CD4-positive, alpha-beta T cell treated with Interleukin-2 at 100 ng/mL for 4 hours (primary cell): ENCODE data around the gene INTS6.

Experiments used
- DNase-seq: peaks from one replicate; pipeline ENCODE4 v3.0.0-alpha.2; 2020; ENCODE audit warnings: low spot score

Gene INTS6

DNA sequence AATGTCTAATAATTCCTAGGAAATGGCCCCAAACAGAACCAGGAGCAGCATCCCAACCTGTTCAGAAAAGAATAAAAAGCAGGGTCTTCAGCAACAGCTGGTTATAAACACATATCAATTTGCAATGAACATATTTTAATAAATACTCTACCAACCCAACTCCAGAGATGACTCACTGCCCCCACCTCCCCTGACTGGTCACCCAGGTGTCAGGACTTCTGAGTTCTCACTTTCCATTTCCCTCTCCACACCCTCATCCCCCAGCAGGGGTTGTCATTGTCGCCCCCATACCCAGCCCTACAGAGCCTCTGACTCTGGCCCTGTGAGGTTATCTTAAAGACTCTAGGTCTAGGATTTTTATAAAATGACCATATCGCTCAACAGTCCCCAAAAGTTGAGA, 106.4 kb downstream of the INTS6 start:
- no peak for DNase-seq

DNA sequence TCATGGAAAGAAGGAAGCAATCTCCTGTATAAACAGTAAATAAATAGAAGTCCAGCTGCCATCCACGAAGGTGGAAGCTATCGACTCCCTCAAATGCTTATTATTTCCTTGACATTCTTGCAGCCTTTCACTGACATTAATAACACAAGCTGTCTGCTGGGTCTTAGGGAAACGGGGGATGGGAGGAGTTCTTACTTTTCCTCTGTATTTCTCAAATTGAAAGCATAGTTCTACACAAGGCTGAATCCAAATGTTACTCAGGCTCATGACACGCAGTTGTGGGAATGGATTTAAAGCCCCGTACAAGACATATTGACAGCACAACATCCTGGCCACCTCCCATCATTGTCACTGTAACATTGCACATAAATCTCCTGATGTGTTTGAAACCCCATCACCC, 109.4 kb downstream of the INTS6 start:
- DNase-seq: no peak

DNA sequence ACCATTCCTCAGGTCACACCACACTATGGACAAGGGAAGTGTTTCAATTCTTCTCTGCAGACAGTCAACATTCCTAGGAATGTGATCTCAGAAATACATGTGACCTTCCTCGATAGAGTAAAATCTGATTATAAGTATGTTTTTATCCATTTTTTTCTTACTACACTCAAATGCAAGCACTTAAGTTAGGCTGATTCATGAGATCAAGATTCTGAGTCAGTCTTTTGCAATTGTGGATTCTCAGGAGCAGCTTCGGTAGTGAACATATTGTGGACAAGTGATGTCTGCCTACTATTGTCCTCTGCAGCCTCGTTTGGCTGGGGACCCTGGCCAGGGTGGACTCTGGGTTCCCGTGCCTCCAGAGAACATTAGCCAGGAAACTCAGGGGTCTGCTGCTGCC, 110.1 kb downstream of the INTS6 start:
- no peak for DNase-seq

DNA sequence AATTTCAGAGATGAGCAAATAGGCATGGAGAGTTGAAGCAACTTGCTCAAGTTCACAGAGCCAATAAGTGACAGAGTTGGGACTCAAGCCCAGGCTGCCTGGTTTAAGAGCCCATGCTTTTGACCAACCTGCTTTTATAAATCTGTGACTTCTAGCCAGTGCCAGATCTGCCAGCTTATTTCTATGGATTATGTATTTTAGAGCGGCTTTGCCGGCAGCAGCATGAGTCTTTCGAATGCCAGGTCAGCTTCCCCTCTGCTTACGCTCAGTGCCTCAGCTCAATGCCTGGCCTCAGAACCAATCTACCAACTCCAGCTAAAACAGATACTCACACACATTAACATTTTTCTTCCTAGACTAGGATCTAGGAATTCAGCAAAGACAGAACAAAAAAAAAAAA, 111.0 kb downstream of the INTS6 start:
- no peak for DNase-seq

DNA sequence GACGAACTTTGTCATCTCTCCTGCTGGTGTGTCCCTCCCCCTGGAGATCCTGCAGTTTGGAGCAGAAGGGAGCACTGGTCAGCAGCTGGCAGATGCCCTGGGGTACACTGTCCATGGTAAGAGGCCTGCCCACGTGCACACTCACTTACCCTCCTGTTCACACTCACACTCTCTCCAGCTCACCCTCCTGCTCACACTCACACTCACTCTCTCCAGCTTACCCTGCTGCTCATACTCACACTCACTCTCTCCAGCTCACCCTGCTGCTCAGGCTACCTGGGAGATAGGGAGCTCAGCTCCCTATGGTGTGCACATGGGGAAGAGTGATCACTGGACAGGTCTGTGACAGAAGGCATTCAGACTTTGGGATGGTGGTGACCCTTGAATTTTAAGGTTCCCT, 111.6 kb downstream of the INTS6 start:
- no peak for DNase-seq

DNA sequence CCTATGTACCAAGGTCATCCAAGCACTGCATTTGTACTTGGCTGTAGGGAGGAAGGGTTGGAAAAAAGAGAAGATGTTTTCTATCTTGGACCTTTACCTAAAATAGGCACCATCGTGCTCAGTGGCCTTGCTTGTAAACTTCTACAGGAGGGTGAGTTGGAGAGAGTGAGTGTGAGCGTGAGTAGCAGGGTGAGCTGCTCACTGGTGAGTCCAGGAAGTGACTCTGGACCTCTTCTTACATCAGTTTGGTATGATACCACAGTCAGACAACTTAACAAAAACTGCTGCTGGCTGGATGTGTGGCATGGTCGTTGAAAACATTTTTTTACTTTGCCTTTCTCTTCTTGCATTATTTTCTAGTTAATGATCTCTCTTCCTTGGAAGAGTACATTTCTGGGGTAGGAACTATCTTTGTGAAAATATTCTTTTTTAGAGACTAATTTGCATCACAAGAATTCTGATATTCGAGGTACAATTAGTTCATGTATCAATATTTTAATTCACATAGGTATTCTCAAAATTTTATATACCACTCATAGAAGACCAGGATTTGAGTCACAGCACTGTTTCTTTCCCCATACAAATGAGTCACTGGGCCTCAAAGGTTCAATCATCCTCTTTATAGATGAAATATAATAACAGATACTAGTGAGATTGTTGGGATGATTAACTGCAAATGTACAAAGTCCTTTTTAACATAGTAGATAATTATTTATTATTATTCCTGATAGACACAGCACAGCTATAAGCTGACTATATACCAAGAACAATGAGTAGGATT, 112.7 kb downstream of the INTS6 start:
- DNase-seq: no peak

DNA sequence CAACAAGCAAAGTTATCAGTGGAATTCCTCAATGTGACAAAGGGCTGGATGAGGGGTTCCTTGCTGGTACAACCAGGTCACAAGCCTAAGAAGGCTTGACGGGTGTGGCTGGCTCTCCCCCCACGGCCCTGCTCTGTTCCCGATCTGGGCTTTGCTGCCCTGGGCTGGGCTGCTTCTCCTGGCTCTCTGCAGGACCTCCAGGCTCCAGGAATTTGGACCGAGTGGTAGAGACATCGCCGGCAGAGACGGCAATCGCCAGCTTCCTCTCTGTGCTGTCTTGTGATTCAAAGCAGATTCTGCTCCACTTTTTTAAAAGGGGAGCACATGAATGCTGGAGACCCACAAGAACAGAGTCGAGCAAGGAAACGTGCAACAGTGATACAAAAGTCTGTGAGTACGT, 113.5 kb downstream of the INTS6 start, which contains the start of gene SERPINE3:
TSS of gene SERPINE3 (plus strand) at position 338 of the 400 bp plus-strand sequence. CDS start 1,401 bp downstream, outside the sequence.
- DNase-seq: no peak

DNA sequence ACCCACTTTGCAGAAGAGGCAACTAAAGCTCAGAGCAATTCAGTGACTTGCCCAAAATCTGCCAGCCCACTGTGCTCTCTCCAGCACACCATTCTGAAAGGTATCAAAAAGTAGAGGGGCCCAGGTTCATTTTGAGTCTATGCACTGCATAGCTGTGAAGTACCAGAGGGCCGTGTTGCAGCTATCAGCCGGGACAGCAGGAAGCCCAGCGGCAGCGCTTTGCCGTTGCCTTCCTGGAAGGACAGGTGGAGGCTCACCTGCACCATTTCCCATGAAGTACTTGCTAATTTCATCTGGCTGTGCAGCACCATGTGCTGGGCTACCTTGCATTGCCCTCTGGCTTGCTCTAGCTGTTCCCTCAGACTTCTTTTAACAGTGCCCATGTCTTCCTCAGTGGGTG, 116.1 kb downstream of the INTS6 start:
- no peak for DNase-seq

DNA sequence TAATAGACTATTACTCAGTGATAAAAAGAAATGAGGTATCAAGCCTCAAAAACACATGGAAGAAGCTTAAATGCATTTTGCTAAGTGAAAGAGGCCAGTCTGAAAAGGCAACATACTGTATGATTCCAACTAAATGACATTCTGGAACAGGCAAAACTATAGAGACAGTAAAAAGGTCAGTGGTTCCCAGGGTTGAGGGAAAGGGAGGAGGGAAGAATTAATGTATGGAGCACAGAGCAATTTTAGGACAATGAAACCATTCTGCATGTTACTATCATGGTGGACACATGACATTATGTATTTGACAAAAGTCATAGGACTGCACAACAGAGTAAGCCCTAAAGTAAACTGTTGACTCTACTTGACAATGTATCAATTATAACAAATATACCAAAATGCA, 119.0 kb downstream of the INTS6 start:
- DNase-seq: no peak

DNA sequence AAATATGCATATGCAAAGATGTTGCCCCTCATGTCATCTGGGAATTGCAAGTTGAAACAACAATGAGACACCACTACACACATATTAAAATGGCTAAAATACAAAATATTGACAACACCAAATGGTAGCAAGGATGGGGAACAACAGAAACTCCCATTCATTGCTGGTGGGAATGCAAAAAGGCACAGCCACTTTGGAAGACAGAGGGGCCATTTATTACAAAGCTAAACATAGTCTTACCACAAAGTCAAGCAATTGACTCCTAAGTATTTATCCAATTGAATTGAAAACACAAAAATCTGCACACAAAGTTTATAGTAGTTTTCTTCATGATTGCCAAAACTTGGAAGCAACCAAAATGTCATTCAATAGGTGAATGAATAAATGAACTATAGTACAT, 119.4 kb downstream of the INTS6 start:
- DNase-seq: no peak

DNA sequence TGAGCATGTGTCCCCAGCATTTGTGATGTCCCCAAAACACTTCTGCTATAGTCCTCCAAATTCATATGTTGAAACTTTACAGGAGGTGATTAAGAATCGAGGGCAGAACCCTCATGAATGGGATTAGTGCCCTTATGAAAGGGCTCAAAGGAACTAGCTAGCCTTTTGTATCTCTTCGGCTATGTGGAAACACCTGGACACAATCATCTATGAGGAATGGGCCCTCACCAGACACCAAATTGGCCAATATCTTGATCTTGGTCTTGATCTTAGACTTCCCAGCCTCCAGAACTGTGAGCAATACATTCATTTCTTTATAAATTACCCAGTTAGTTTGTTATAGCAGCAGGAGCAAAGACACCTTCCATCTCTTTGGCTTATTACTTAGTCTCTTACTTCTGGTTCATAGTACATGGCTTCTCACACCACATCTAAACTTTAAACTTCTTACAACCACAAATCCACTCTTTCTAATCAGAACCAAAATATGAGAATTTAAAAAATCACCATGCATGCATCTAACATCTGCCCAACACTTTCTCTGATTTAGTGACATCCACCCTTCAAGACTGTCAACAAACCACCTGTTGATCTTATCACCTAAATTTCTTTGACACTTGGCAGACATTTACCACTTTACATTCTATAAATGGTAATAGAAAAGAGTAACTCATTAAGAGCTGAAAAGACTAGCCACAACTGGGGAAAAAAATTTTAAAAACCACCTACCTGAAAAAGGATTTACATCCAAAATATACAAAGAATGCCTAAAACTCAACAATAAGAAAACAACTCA, 120.1 kb downstream of the INTS6 start:
- no peak for DNase-seq

DNA sequence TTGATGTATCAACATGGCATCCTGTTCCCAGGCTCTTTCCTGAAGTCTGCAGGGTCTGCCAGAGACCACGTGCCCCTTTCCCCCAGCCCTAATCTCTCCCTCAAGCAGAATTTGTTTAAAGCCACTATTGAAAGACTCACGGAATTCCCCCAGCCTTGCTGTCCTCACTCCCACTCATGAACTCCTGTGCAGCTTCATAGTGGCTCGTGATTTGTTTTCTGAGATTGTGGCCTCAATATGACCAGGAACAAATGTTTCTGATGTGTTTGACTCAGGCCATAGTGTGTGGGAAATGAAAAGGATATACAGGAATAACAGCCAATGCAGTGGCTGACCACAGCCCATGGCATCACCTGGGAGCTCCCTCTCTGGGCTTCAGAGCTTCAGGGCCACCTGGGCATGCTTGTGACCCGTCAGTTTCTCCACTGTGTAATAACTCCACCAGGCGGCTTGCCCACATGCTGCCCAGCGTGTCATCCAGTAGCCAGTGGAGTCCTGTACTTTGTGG, 121.4 kb downstream of the INTS6 start:
- DNase-seq: no peak

DNA sequence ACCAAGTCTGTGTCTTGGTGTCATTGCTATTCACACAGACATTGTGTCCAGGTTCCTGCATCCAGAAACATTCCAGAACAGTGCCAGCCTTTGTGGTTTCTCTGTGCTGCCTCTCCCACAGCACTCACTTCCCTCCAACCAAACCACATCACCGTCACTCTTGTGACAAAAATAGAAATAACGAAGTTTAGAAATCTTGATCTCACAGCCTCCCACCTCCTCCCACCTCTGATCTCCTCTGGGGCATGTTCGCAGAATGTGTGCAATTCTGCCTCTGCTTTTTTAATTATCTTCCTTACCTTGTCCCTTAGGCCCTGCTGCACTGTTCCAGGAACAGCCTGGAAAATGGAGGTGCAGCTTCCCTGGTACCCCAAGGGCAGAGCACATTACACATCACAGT, 122.0 kb downstream of the INTS6 start:
- no peak for DNase-seq

DNA sequence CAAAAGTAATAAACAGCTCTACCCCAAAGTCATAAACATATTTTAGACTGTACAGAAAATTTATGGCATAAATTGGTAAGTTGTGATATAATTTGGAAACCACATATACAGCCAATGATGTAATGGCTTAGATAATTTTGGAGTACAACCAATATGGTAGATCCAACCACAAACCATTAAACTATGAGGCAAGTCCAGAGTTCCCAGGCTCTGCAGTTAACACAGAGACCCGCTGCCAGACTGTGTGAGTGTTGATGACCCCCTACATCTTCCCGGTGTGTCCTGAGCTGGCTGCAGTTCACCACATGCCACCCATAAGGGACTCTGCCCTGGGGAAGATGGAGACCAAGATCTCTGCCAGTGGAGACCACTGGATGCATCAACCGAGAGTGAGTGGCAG, 123.2 kb downstream of the INTS6 start:
- DNase-seq: no peak

DNA sequence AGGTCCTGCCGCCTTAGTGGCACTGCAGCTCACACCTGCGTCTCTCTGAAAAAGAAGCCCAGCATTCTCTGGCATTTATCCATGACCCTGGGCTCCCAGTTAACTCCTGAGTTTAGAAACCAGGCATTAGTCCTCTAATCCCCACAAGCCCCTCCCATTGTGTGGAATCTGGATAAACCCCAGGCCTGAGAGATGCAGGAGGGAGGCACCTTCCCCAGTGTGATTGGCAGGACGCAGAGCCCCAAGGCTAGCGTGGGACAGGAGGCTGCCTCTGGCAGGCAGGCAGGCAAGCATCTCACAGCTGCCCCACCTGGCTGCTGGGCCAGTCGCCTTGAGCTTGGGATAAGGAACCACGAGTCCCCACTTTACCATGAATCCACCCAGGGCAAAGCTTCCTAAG, 124.3 kb downstream of the INTS6 start:
- no peak for DNase-seq

DNA sequence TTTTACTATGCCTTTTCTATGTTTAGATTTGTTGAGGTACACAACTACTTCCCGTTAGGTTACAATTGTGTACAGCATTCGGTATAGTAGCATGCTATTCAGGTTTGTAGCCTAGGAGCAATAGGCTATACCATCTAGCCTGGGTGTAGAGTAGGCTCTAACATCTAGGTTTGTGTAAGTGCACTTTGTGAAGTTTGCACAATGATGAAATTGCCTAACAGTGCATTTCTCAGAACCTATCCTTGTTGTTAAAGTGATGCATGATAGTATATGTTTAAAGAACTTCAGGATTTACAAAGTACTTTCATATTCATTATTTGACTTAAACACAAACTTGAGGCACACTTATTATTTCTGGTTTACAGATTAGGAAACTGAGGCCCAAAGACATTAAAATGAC, 124.9 kb downstream of the INTS6 start:
- DNase-seq: no peak

DNA sequence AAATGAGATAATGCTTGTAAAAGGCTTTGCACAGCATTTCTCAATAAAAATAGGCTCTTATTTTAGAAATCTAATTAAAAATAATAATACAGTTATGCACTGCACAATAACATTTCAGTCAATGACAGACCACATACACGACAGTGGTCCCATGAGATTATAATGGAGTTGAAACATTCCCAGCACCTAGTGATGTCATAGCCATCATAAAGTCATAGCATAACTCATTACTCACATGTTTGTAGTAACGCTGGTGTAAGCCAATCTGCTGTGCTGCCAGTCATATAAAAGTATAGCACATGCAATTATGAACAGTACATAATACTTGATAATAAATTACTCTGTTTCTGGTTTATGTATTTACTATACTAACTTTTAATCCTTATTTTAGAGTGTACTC, 126.1 kb downstream of the INTS6 start:
- no peak for DNase-seq

DNA sequence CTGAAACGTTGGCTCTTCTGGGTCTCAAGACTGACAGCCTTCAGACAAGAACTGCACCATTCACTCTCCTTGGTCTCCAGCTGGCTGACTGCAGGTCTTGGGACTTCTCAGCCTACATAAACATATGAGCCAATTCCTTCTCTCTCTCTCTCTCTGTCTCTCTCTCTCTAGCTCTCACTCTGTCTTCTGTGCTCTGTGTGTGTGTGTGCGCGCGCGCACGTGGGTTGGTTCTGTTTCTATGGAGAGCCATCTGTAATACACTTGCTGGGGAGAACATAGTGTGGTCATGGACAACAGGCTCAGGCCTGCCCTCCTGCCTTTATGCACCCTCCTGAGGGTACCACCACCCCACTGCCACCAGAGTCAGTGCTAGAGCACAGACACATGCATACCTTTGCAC, 127.0 kb downstream of the INTS6 start:
- no peak for DNase-seq

DNA sequence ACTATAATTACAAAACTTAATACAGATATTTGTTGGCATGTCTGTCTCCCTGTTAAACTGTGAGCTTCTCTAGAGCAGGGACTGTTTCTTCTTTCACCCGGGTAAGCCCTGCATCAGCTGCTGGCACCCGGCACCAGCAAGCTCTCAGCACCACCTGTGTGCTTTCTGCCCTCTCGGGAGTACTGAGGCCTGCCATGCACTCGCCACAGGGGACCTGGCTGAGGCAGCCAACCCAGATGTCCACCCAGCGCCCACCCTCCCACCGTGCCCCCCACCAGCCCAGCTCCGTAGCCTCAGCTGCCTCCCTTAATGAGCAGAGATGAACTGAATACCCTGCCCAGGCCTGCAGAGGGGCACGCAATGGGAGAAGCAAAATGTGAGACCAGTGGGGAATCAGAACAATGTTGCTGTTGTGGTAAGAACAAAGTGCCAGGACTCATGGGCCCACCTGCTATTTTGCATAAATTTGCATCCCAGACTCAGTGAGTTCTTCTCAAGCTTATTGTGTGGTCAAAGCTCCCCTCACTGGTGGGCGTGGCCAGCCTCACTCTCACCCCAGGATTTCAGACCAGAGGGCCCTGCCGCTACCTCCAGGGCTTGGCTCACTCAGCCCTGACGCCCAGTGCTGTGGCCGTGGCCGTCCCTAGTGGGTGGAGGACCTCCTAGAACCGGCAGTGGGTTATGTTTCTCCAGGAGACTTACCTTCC, 128.0 kb downstream of the INTS6 start:
- no peak for DNase-seq

DNA sequence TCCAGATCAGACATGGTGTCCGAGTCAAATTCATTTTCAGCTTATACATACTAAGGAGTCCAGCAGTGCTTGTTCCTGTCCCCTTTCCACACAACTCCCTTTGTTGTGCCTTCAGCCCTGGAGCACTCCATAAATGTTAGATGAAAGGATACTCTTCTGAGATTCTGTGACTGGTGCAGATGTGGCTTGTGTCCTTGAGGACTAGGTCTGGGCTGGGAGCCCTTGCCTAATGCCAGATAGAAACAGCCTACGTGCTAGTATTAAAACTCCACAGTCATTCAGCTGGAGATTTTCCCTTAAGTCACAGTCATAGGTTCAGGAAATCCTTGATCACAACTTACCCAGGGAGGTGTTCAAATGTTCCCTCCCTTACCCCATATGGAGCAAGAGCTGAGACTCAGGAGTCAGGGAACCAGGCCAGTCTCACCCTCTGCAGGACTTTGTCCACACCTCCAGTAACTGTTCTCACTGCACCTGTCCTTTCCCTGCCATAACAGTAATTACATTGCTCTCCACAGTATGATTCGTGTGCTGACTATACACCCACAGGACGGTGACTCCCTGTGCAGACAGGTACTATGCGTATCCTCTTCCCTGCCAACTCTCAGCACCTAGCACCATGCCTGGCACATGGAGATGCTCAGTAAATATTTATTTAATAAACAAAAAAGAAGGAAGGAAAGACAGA, 128.9 kb downstream of the INTS6 start:
- DNase-seq: no peak

DNA sequence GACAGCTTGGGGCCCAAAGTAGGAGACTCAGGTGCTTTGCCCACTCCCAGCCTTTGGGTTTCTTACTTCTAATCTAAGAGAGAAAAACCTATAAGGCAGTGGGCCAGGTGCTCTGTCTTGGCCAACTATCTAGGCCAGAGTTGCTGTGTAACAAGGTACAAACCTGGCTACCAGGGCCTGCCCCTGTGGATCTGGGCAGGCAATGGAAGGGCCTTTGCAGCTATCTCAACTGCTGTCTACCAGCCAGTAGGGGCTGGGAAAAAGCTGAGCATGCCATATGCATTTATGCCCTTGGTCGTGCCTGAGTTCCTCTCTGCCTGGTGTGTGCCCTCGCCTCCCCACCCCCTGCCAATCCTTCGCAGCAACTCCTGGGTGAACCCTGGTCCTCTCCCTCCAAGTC, 130.0 kb downstream of the INTS6 start:
- DNase-seq: no peak

DNA sequence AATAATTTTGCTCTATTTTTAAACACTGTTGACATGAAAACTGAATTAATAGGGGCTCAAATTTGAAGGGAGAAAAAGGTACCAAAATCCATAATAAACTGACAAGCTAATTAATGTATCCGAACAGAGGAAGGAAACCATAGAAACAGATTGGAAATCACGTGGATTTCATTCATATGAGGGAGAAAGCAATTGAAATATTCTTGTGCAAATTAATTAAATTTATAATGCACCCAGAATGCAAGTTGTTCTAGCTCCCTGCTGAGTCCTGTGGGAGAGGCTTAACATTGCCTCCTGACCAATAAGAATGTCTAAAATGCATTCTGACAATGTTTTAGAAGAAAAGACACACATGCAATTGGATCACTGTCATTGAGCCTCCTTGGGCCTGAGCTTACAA, 131.0 kb downstream of the INTS6 start:
- DNase-seq: no peak
